HT-29 (cell line): ENCODE results near the gene SUZ12. TPM values are rescaled to one million over a fixed set of nuclear protein-coding genes. Genes with fewer than 3 reads are reported as not detected.
"Not testable (repeated sequence)": the region's sequence is repeated elsewhere in the genome, so short reads cannot be mapped to it uniquely, and the experiment has no call there.

ENCODE experiments used
- DNase-seq: peaks from one replicate; pipeline ENCODE4 v3.0.0-alpha.2; 2015; ENCODE audit warnings: low spot score
- small RNA-seq: library from RNA; depleted of rRNA; stranded (forward); fragments of <200 nt; gene quantifications from one replicate; pipeline ENCODE3, GENCODE V24; 2014
- total RNA-seq: library from RNA; depleted of rRNA; stranded (reverse); fragments of >200 nt; shearing (Covaris generic); gene quantifications from 2 replicates; pipeline ENCODE4 v1.2.3, GENCODE V29; 2014; rRNA removed

Gene SUZ12
- total RNA-seq, 1 experiment from 2014 or later = 19.5 TPM

GRCh38 chr17:32040246-32040645 is 103.4 kb downstream of the SUZ12 start:
- not testable (repeated sequence) for DNase-seq

- not testable (repeated sequence) for DNase-seq
Observed at GRCh38 chr17:32041306-32041875, 104.6 kb downstream of the SUZ12 start.

- DNase-seq = not testable (repeated sequence)
Observed at GRCh38 chr17:32042266-32042665, 105.5 kb downstream of the SUZ12 start.

- not testable (repeated sequence) for DNase-seq
Observed at GRCh38 chr17:32045611-32046010, 108.8 kb downstream of the SUZ12 start.

- DNase-seq = not testable (repeated sequence)
Observed at GRCh38 chr17:32047663-32048062, 110.9 kb downstream of the SUZ12 start.

Small RNAs within 50 kb of the gene (small RNA-seq; reads per million reads assigned to genes)
- gene AC090616.4 (not detected), gene RNA5SP437 (1.6 reads per million, percentile 58 among the genes with 10 or more reads in this experiment)

Other genes with a start within 250 kb of the SUZ12 start
- 137 and 139 TPM in 2 replicates for gene COPRS, start 77.8 kb upstream of the SUZ12 start, total RNA-seq
- gene UTP6, start 35.3 kb upstream of the SUZ12 start, total RNA-seq = 40.8 and 44.4 TPM in 2 replicates
- 8.7 and 11.2 TPM in 2 replicates for gene LRRC37B, start 70.4 kb downstream of the SUZ12 start, total RNA-seq
- gene RHOT1, start 205.5 kb downstream of the SUZ12 start, total RNA-seq = 29.2 and 30.5 TPM in 2 replicates